ENCODE data around the gene PDE11A. TPM values are rescaled to one million over a fixed set of nuclear protein-coding genes. Genes with fewer than 3 reads are reported as not detected.

PDE11A gene
- total RNA-seq, 2 experiments from 2014 or later: not detected

DNA sequence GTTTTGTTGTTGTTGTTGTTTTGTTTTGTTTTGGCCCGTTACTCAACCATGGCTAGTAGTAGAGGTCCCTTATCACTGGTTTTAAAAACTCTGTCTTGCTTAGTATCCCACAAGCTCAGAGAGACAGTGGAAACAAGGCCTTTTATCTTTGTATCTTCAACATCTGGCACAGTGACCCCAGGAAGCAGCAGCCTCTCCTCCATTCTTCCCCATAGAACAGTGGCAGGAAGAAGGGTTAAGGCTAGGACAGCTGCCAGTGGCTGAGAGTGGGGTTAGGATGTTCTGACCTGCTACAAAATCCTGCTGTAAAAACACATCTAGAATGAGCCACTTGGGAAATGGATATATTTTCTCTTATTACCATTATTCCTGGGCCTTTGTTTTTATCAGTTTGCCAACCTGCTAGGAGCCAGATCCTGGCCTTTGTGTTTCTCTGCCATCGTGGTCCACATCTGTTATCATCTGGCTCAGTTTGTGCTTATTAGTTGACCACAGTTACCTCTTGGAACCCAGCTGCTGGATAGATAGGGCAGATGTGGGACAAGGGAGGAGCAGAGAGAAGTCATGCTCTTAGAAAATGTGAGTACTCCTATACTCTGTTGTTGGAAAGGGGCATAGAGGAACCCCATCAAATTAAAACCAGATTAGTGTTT lies 433.2 kb downstream of the PDE11A start:
- Mint-ChIP-seq H3K4me3 (no peak overlapping the region), H3K9me3 (no peaks in the 10 kb centered on the region), H3K27me3 (peaks cover 11% of the 10 kb centered on the region), H3K27ac (no peak overlapping the region), H3K36me3 (no peaks in the 10 kb centered on the region), H3K4me1 (ENCODE audit: low read depth) (no peaks in the 10 kb centered on the region)
- POLR2A ChIA-PET: no interaction called here
- no peak for DNase-seq
- intact Hi-C loops (cut with micrococcal nuclease): no loop called here
- CTCF ChIA-PET: no interaction called here

DNA sequence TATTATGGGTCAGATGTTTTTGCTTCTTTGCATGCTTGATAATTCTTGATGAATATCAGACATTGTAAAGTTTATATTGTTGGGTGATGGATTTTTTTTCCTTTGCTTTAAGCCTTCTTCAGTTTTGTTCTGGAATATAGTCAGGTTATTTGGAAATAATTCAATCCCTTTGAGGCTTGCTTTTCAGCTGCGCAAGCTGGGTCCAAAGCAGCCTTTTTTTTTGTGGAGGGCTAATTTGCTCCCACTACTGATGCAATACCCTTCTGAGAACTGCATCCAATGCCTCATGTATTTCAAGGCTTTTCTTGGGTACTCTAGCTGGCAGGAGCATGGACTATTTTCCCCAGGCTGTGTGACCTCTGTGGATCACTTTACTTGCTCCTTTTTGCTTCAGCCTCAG lies 434.1 kb downstream of the PDE11A start:
- DNase-seq: no peak
- intact Hi-C loops (cut with micrococcal nuclease): no loop called here
- CTCF ChIA-PET: no interaction called here
- Mint-ChIP-seq H3K36me3 (no peaks in the 10 kb centered on the region), H3K4me1 (ENCODE audit: low read depth) (no peaks in the 10 kb centered on the region), H3K27ac (no peak overlapping the region), H3K9me3 (no peaks in the 10 kb centered on the region), H3K4me3 (no peak overlapping the region), H3K27me3 (peaks cover 11% of the 10 kb centered on the region)
- POLR2A ChIA-PET: no interaction called here

DNA sequence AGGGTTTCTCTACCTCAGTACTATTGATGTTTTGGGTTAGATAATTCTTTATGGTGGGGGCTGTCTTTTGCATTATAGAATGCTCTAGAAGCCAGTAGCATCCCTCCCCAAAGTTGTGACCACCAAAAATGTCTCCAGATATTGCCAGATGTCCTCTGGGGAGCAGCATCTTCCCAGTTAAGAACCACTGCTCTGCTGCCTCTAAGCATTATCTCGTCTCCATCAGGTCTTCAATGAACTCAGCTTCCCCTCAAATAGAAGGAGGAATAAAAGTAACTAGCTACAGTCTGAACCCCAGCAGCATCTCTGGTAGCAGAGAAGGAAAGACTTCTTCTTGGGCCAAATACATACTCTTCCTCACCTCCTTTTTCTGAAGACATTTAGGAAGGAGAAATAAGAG lies 435.9 kb downstream of the PDE11A start:
- H3K27ac Mint-ChIP-seq: no peak overlapping the region

GRCh38 chr2:177635696-177636095 lies 436.9 kb downstream of the PDE11A start:
- intact Hi-C loops (cut with micrococcal nuclease): no loop called here
- Mint-ChIP-seq H3K4me3 (no peak overlapping the region), H3K36me3 (no peaks in the 10 kb centered on the region), H3K9me3 (no peaks in the 10 kb centered on the region), H3K27ac (no peak overlapping the region), H3K27me3 (peaks cover 5% of the 10 kb centered on the region), H3K4me1 (ENCODE audit: low read depth) (no peaks in the 10 kb centered on the region)
- no peak for DNase-seq
- POLR2A ChIA-PET: no interaction called here
- CTCF ChIA-PET: no interaction called here

More for the DNA sequence above, 435.9 kb downstream of the PDE11A start:
- peaks cover 8% of the 10 kb centered on the region for H3K27me3 Mint-ChIP-seq
- ChIA-PET POLR2A (no interaction called here), CTCF (no interaction called here)
- DNase-seq: no peak
- H3K36me3 Mint-ChIP-seq: no peaks in the 10 kb centered on the region
- intact Hi-C loops (cut with micrococcal nuclease): no loop called here
- H3K4me3 Mint-ChIP-seq: no peak overlapping the region
- no peaks in the 10 kb centered on the region for H3K4me1 Mint-ChIP-seq (ENCODE audit: low read depth)
- H3K9me3 Mint-ChIP-seq: no peaks in the 10 kb centered on the region

DNA sequence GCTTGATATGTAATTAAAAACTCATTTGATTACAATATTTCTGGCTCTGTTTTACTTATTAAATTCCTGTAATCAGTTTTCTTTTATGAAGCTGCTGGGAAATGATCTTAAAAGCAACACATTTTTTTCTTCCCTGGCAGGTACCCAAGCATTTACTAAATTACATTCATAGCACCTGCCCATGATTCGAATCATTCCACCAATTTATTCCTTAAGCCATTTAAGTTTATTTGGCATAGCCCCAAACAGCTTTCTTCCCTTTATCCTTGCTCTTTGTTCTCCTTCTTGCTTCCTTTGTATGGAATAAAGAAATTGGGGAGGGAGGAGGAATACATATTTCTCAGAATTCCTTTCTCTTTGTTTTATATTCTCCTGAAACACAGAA lies 438.7 kb downstream of the PDE11A start:
- intact Hi-C loops (cut with micrococcal nuclease): no loop called here
- Mint-ChIP-seq H3K27me3 (peaks cover 11% of the 10 kb centered on the region), H3K4me3 (no peak overlapping the region), H3K36me3 (no peaks in the 10 kb centered on the region), H3K9me3 (no peaks in the 10 kb centered on the region), H3K27ac (no peak overlapping the region), H3K4me1 (ENCODE audit: low read depth) (no peaks in the 10 kb centered on the region)
- no peak for DNase-seq
- POLR2A ChIA-PET: no interaction called here
- CTCF ChIA-PET: no interaction called here

GRCh38 chr2:177633111-177633510 lies 439.5 kb downstream of the PDE11A start:
- no peaks in the 10 kb centered on the region for H3K36me3 Mint-ChIP-seq
- H3K4me1 Mint-ChIP-seq (ENCODE audit: low read depth): no peaks in the 10 kb centered on the region
- intact Hi-C loops (cut with micrococcal nuclease): no loop called here
- H3K4me3 Mint-ChIP-seq: no peak overlapping the region
- CTCF ChIA-PET: no interaction called here
- POLR2A ChIA-PET: interaction anchor here (0.6 kb wide), 1 partner anchor 15 kb away, joined by 3 read pairs; no protein-coding TSS in a partner anchor
- H3K27me3 Mint-ChIP-seq: peaks cover 12% of the 10 kb centered on the region
- H3K27ac Mint-ChIP-seq: no peak overlapping the region
- DNase-seq: no peak
- no peaks in the 10 kb centered on the region for H3K9me3 Mint-ChIP-seq

DNA sequence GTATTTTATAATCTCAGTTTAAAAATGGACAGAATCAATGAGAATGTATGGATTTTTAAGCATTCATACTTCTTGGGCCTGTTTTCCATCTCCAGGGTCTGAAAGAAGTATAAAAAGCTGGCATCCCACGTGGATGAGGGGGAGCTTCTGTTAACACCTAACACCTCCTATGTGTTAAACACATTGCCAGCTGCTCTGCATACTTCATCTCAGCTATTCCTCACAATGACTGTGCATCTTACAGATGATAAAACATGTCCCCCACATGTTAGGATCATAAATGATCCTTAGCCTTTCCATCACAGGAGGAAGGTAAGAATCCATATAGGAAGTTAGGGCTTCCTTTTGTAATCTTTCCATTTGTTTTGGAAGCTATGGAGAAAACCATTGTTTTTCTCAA lies 440.9 kb downstream of the PDE11A start:
- no peak overlapping the region for H3K27ac Mint-ChIP-seq

GRCh38 chr2:177629357-177630024 lies 443.1 kb downstream of the PDE11A start:
- Mint-ChIP-seq H3K9me3 (no peaks in the 10 kb centered on the region), H3K4me1 (ENCODE audit: low read depth) (no peaks in the 10 kb centered on the region), H3K36me3 (no peaks in the 10 kb centered on the region), H3K27ac (no peak overlapping the region), H3K4me3 (no peak overlapping the region), H3K27me3 (peaks cover 14% of the 10 kb centered on the region)
- no peak for DNase-seq
- ChIA-PET POLR2A (no interaction called here), CTCF (interaction anchor here (0.7 to 0.8 kb wide), 2 partner anchors 134 to 277 kb away, joined by 3 read pairs; no protein-coding TSS in a partner anchor)
- intact Hi-C loops (cut with micrococcal nuclease): no loop called here

More for the DNA sequence above, 440.9 kb downstream of the PDE11A start:
- H3K9me3 Mint-ChIP-seq: no peaks in the 10 kb centered on the region
- no peaks in the 10 kb centered on the region for H3K4me1 Mint-ChIP-seq (ENCODE audit: low read depth)
- ChIA-PET CTCF (interaction anchor here (0.7 kb wide), 1 partner anchor 484 kb away, joined by 3 read pairs; no protein-coding TSS in a partner anchor), POLR2A (no interaction called here)
- H3K27me3 Mint-ChIP-seq: peaks cover 10% of the 10 kb centered on the region
- intact Hi-C loops (cut with micrococcal nuclease): no loop called here
- no peaks in the 10 kb centered on the region for H3K36me3 Mint-ChIP-seq
- no peak overlapping the region for H3K4me3 Mint-ChIP-seq
- no peak for DNase-seq

- intact Hi-C loops (cut with micrococcal nuclease): no loop called here
- no peak overlapping the region for H3K4me3 Mint-ChIP-seq
- no peaks in the 10 kb centered on the region for H3K9me3 Mint-ChIP-seq
- DNase-seq: no peak
- CTCF ChIA-PET: interaction anchor here (0.7 to 1.1 kb wide), 3 partner anchors 24 to 278 kb away, joined by 3 to 4 read pairs (median 3); no protein-coding TSS in a partner anchor
- POLR2A ChIA-PET: no interaction called here
- H3K36me3 Mint-ChIP-seq: no peaks in the 10 kb centered on the region
- H3K4me1 Mint-ChIP-seq (ENCODE audit: low read depth): no peaks in the 10 kb centered on the region
- peaks cover 14% of the 10 kb centered on the region for H3K27me3 Mint-ChIP-seq
- no peak overlapping the region for H3K27ac Mint-ChIP-seq
Observed at GRCh38 chr2:177628831-177629230, 443.7 kb downstream of the PDE11A start.

GRCh38 chr2:177625744-177626650 lies 446.6 kb downstream of the PDE11A start:
- no peaks in the 10 kb centered on the region for H3K9me3 Mint-ChIP-seq
- intact Hi-C loops (cut with micrococcal nuclease): no loop called here
- no peak overlapping the region for H3K4me3 Mint-ChIP-seq
- no peak for DNase-seq
- no peaks in the 10 kb centered on the region for H3K36me3 Mint-ChIP-seq
- no peak overlapping the region for H3K27ac Mint-ChIP-seq
- ChIA-PET POLR2A (no interaction called here), CTCF (interaction anchor here (0.6 kb wide), 1 partner anchor 463 kb away, joined by 3 read pairs; no protein-coding TSS in a partner anchor)
- H3K27me3 Mint-ChIP-seq: peaks cover 14% of the 10 kb centered on the region
- H3K4me1 Mint-ChIP-seq (ENCODE audit: low read depth): no peaks in the 10 kb centered on the region

DNA sequence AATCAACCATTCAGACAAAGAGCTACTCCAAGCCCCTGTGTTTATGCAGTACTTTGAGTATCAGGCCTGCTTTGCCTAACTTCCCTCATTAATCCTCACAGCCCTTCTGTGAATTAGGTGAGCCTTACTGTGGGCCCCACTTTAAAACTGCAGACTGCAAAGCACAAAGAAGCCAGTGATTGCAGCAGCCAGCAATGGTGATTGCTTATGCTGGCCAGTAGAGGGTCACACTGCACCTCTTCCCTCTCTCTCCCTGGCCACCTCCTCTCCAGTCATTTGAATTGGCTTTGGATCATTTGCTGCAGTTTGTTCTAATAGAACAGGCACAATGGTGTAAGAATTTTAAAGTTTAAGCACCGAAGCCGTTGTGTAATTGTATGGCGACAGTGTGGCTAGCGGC lies 450.1 kb downstream of the PDE11A start:
- Mint-ChIP-seq H3K9me3 (no peaks in the 10 kb centered on the region), H3K4me1 (ENCODE audit: low read depth) (peaks cover 4% of the 10 kb centered on the region), H3K36me3 (no peaks in the 10 kb centered on the region), H3K4me3 (no peak overlapping the region), H3K27ac (no peak overlapping the region), H3K27me3 (peaks cover 6% of the 10 kb centered on the region)
- DNase-seq: no peak
- ChIA-PET POLR2A (no interaction called here), CTCF (no interaction called here)
- intact Hi-C loops (cut with micrococcal nuclease): no loop called here

GRCh38 chr2:177619986-177620385 lies 452.6 kb downstream of the PDE11A start:
- Mint-ChIP-seq H3K27me3 (peaks cover 4% of the 10 kb centered on the region), H3K4me1 (ENCODE audit: low read depth) (peaks cover 4% of the 10 kb centered on the region), H3K4me3 (no peak overlapping the region), H3K36me3 (no peaks in the 10 kb centered on the region), H3K9me3 (peaks cover 2% of the 10 kb centered on the region), H3K27ac (no peak overlapping the region)
- ChIA-PET CTCF (no interaction called here), POLR2A (no interaction called here)
- intact Hi-C loops (cut with micrococcal nuclease): loop anchor here (5.0 kb wide), 1 partner anchor 288 kb away; no protein-coding TSS in a partner anchor
- DNase-seq: no peak
